Stimulated activated CD4-positive, alpha-beta T cell treated with anti-CD3 and anti-CD28 coated beads, Interleukin-2, amount 100 ng/mL, for 48 hours (primary cell): ENCODE results near the gene NAALADL1.

Source experiments
- DNase-seq, 2 donors: peaks; one replicate each; pipeline ENCODE4 v3.0.0-alpha.2; 2020

The NAALADL1 gene

GRCh38 chr11:65058419-65059054 lies at the start of gene NAALADL1:
Gene NAALADL1, minus strand, starts transcription at chr11:65058553. Its CDS starts 32 bp downstream, at chr11:65058521.
- no peak for DNase-seq

- no peak for DNase-seq
These were observed 49.6 kb upstream of the NAALADL1 start for GRCh38 chr11:65107751-65108468.

GRCh38 chr11:65107078-65107477 lies 48.7 kb upstream of the NAALADL1 start:
- no peak for DNase-seq

GRCh38 chr11:65104628-65105027 lies 46.3 kb upstream of the NAALADL1 start:
- DNase-seq: no peak

GRCh38 chr11:65103476-65103875 lies 45.1 kb upstream of the NAALADL1 start:
- no peak for DNase-seq

GRCh38 chr11:65102142-65103095 lies 44.1 kb upstream of the NAALADL1 start:
- DNase-seq: no peak

GRCh38 chr11:65100674-65101350 lies 42.5 kb upstream of the NAALADL1 start:
- no peak for DNase-seq

- no peak for DNase-seq
These were observed 38.6 kb upstream of the NAALADL1 start for GRCh38 chr11:65096926-65097325.

GRCh38 chr11:65095974-65096806 lies 37.8 kb upstream of the NAALADL1 start, which contains the start of gene VPS51:
Gene VPS51, plus strand, starts transcription at chr11:65096214. Its CDS starts 37 bp downstream, at chr11:65096251.
- peak; percentile 77 to 78 for DNase-seq

GRCh38 chr11:65095427-65095826 lies 37.1 kb upstream of the NAALADL1 start:
- no peak for DNase-seq

GRCh38 chr11:65090628-65091027 lies 32.3 kb upstream of the NAALADL1 start:
- DNase-seq: no peak

- DNase-seq: no peak
These were observed 31.3 kb upstream of the NAALADL1 start for GRCh38 chr11:65089621-65090020.

GRCh38 chr11:65087827-65088226 lies 29.5 kb upstream of the NAALADL1 start:
- DNase-seq: no peak

GRCh38 chr11:65087216-65087615 lies 28.9 kb upstream of the NAALADL1 start:
- DNase-seq: no peak

- DNase-seq: no peak
These were observed 28.5 kb upstream of the NAALADL1 start for GRCh38 chr11:65086809-65087208.

GRCh38 chr11:65085446-65085845 lies 27.1 kb upstream of the NAALADL1 start:
- DNase-seq: no peak

GRCh38 chr11:65084598-65085375 lies 26.4 kb upstream of the NAALADL1 start:
- no peak for DNase-seq

- DNase-seq: peak; percentile 95 to 96
These were observed 25.7 kb upstream of the NAALADL1 start, which contains the start of the genes CDCA5 and ZFPL1 for GRCh38 chr11:65083834-65084597. Gene CDCA5, minus strand, starts transcription at chr11:65084040. Its CDS starts 62 bp downstream, at chr11:65083978. Gene ZFPL1, plus strand, starts transcription at chr11:65084222. Its CDS starts 477 bp downstream, at chr11:65084699.

GRCh38 chr11:65083134-65083833 lies 24.9 kb upstream of the NAALADL1 start:
- no peak for DNase-seq
